ENCODE measurements around the gene REXO2.

Gene REXO2

DNA sequence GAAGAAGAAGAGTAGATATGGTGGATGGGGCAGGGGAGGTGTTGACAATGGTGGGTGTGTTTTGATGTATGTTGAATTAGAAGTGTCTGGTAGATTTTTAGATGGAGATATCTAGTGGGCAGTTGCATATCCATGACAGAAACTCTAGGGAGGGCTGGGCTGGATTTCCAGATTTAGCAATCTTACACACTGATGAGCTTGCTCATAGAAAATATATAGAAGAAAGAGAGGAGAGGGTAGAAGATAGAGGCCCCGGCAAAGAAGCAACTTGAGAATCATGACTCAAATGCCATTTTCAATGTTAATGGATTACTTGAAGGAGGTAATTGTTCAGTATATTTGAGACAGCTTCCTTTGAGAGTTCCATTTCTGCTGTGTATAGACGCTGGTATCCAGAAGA is 8.2 kb downstream of the REXO2 start:
- Histone ChIP-seq H3K4me2 (ENCODE audit: low read depth, low read length) (no peak overlapping the region), H3K4me3 (ENCODE audit: low read length) (no peak overlapping the region), H3K36me3 (replicated peaks; ENCODE audit: insufficient read depth, low read length) (peaks cover 11% of the 10 kb centered on the region; the same call in 1 of the 2 replicates), H3K27me3 (replicated peaks; ENCODE audit: insufficient read depth, low read length) (no peaks in the 10 kb centered on the region), H2AFZ (ENCODE audit: low read length) (no peak overlapping the region), H3F3A (ENCODE audit: insufficient read depth, low read length) (no peaks in the 10 kb centered on the region), H3K9me2 (replicated peaks; ENCODE audit: insufficient read depth, low read length) (no peaks in the 10 kb centered on the region), H3K9ac (ENCODE audit: low read length) (no peak overlapping the region), H3K9me3 (replicated peaks; ENCODE audit: insufficient read depth, low read length) (no peaks in the 10 kb centered on the region), H3K4me1 (ENCODE audit: low read length) (peaks cover 15% of the 10 kb centered on the region), H3K79me2 (ENCODE audit: low read length) (peaks cover 53% of the 10 kb centered on the region), H4K20me1 (ENCODE audit: insufficient read depth, low read length) (no peaks in the 10 kb centered on the region), H3K27ac (ENCODE audit: low read length) (no peak overlapping the region)
- no peak for DNase-seq
- TF ChIP-seq, protein P1, sequence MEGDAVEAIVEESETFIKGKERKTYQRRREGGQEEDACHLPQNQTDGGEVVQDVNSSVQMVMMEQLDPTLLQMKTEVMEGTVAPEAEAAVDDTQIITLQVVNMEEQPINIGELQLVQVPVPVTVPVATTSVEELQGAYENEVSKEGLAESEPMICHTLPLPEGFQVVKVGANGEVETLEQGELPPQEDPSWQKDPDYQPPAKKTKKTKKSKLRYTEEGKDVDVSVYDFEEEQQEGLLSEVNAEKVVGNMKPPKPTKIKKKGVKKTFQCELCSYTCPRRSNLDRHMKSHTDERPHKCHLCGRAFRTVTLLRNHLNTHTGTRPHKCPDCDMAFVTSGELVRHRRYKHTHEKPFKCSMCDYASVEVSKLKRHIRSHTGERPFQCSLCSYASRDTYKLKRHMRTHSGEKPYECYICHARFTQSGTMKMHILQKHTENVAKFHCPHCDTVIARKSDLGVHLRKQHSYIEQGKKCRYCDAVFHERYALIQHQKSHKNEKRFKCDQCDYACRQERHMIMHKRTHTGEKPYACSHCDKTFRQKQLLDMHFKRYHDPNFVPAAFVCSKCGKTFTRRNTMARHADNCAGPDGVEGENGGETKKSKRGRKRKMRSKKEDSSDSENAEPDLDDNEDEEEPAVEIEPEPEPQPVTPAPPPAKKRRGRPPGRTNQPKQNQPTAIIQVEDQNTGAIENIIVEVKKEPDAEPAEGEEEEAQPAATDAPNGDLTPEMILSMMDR (IDR thresholded peaks at IDR 0.05; ENCODE audit: low read length) = no peak
- TF ChIP-seq EZH2 (optimal IDR thresholded peaks at IDR 0.05; ENCODE audit: low read depth, low read length) = no peak

DNA sequence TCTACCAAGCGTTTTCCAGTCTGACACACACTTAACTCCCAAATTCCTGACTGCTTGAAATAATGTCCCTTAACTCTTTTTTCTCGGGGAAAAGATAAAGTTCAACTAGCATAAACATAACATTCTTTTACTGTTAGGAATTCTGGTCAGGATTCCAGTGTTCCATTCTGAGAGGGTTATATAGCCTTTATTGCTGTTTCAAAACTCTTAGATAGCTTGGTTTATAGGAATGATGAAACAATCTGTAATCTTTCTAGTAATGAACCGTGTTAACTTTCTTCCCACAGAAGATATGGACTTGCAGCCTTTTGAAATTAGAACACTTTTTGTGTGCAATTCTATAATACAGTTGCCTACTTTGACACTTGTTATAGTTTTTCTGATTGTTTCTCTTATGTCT is 8.6 kb downstream of the REXO2 start:
- Histone ChIP-seq H3K27me3 (replicated peaks; ENCODE audit: insufficient read depth, low read length) (no peaks in the 10 kb centered on the region), H3K4me3 (ENCODE audit: low read length) (no peak overlapping the region), H3K27ac (ENCODE audit: low read length) (no peak overlapping the region), H3K9ac (ENCODE audit: low read length) (no peak overlapping the region), H3K36me3 (replicated peaks; ENCODE audit: insufficient read depth, low read length) (peaks cover 11% of the 10 kb centered on the region; the same call in 1 of the 2 replicates), H3K9me3 (replicated peaks; ENCODE audit: insufficient read depth, low read length) (no peaks in the 10 kb centered on the region), H2AFZ (ENCODE audit: low read length) (no peak overlapping the region), H3K4me2 (ENCODE audit: low read depth, low read length) (no peak overlapping the region), H3K4me1 (ENCODE audit: low read length) (peaks cover 15% of the 10 kb centered on the region), H4K20me1 (ENCODE audit: insufficient read depth, low read length) (no peaks in the 10 kb centered on the region), H3F3A (ENCODE audit: insufficient read depth, low read length) (no peaks in the 10 kb centered on the region), H3K79me2 (ENCODE audit: low read length) (peaks cover 49% of the 10 kb centered on the region), H3K9me2 (replicated peaks; ENCODE audit: insufficient read depth, low read length) (no peaks in the 10 kb centered on the region)
- no peak for TF ChIP-seq EZH2phosphoT487 (IDR thresholded peaks at IDR 0.05; ENCODE audit: low read length)
- no peak for TF ChIP-seq EZH2 (optimal IDR thresholded peaks at IDR 0.05; ENCODE audit: low read depth, low read length)
- TF ChIP-seq, protein P1 (IDR thresholded peaks at IDR 0.05; ENCODE audit: low read length) = no peak
- no peak for DNase-seq

DNA sequence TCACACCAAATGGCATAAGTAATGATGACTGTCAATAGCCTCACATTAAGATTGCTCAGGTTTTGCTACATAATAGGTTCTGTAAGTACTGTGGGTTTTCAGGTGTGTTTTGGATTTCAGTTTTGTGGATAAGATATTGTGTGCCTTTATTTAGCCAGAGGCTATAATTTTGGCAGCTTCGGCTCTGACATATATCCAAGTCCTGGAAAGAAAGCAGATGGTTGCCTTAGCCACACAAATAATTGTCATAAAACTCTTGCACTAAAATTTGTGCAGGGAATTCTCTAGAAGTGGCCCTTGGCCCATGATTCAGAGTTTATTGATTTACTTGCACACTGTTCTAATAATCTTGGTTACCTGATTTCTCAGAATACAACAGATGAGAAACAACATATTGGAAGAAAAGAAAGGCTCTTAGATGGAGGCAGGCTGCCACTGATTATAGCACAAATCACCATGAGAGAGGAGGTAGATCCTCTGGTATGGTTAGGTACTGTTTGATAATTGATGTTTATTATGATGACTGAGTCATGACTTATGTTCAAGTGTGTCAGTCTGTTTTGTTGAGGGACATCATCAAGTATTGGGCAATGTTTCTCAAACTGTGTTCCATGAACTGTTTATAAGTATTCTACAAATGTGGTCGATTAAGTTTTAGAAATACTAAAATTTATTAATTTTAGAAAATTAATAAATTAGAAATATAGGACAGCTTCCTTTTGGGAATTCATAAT is 9.6 kb downstream of the REXO2 start:
- H3K4me3 ChIP-seq (ENCODE audit: low read length) = no peak overlapping the region
- no peaks in the 10 kb centered on the region for H3F3A ChIP-seq (ENCODE audit: insufficient read depth, low read length)
- peaks cover 11% of the 10 kb centered on the region; the same call in 1 of the 2 replicates for H3K36me3 ChIP-seq (replicated peaks; ENCODE audit: insufficient read depth, low read length)
- H3K79me2 ChIP-seq (ENCODE audit: low read length) = peaks cover 39% of the 10 kb centered on the region
- no peak overlapping the region for H3K9ac ChIP-seq (ENCODE audit: low read length)
- TF ChIP-seq, protein P1 (IDR thresholded peaks at IDR 0.05; ENCODE audit: low read length) = no peak
- TF ChIP-seq EZH2phosphoT487 (IDR thresholded peaks at IDR 0.05; ENCODE audit: low read length) (no peak), EZH2 (optimal IDR thresholded peaks at IDR 0.05; ENCODE audit: low read depth, low read length) (no peak)
- H3K9me3 ChIP-seq (replicated peaks; ENCODE audit: insufficient read depth, low read length) = no peaks in the 10 kb centered on the region
- peaks cover 9% of the 10 kb centered on the region for H3K4me1 ChIP-seq (ENCODE audit: low read length)
- H3K27ac ChIP-seq (ENCODE audit: low read length) = no peak overlapping the region
- H3K4me2 ChIP-seq (ENCODE audit: low read depth, low read length) = no peak overlapping the region
- no peak overlapping the region for H2AFZ ChIP-seq (ENCODE audit: low read length)
- no peaks in the 10 kb centered on the region for H3K27me3 ChIP-seq (replicated peaks; ENCODE audit: insufficient read depth, low read length)
- no peaks in the 10 kb centered on the region for H3K9me2 ChIP-seq (replicated peaks; ENCODE audit: insufficient read depth, low read length)
- H4K20me1 ChIP-seq (ENCODE audit: insufficient read depth, low read length) = no peaks in the 10 kb centered on the region
- DNase-seq = no peak

Measured in MM.1S (cell line).